Activated CD4-positive, CD25-positive, alpha-beta regulatory T cell treated with anti-CD3 and anti-CD28 coated beads, Interleukin-2, amount 50 U/mL, for 24 hours (primary cell): ENCODE data around the gene KLHL26.

ENCODE experiments used
- ATAC-seq, 2 donors: fragments of 150-1000 bp; cut with Tn5 transposase; one replicate each; pipeline ENCODE4 v1.10.0; 2021; ENCODE audit warnings: mild to moderate bottlenecking in 1 of 2, moderate library complexity in 1 of 2

The KLHL26 gene

DNA sequence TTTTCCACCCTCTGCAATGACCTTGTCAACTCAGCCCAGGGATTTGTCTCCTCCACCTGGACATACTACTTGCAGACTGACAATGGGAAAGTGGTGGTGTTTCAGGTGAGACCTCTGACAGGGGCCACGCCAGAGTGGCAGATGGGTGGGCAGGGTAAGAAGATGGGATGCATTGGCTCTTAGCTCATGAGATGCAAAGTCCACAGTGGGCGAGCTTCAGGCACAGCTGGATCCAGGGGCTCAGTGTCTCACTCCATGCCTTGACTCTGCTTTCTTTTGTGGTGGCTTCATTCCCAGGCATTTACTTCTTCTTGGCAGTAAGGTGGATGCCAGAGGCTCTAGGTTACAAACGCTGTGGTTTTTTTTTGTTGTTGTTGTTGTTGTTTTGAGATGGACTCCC lies 20.8 kb upstream of the KLHL26 start:
- ATAC-seq: no peak

DNA sequence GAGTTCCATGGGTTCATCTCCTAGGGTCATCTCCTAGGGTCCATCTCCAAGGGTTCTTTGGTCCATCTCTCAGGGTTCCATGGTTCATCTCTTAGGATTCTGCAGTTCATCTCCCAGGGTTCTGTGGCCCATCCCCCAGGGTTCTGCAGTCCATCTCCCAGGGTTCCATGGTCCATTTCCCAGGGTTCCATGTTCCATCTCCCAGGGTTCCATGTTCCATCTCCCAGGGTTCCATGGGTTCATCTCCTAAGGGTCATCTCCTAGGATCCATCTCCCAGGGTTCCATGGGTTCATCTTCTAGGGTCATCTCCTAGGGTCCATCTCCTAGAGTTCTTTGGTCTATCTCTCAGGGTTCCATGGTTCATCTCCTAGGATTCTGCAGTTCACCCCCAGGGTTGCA lies 19.3 kb upstream of the KLHL26 start:
- ATAC-seq: no peak

DNA sequence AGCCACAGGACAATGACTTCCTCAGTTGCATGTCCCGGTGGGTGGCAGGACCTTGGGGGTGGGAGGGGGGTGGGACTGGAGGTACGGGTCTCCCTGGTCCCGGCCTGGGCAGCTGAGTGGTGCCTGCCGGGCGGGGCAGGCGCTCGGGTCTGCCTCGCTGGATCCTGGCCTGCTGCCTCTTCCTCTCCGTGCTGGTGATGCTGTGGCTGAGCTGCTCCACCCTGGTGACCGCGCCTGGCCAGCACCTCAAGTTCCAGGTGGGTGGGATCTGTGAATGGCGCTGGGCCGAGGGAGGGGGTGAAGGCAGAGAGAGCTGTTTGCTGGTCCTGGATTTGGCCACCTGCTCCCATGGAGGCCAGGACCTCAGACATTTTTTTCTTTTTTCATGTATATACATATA lies 18.6 kb upstream of the KLHL26 start:
- ATAC-seq: no peak

DNA sequence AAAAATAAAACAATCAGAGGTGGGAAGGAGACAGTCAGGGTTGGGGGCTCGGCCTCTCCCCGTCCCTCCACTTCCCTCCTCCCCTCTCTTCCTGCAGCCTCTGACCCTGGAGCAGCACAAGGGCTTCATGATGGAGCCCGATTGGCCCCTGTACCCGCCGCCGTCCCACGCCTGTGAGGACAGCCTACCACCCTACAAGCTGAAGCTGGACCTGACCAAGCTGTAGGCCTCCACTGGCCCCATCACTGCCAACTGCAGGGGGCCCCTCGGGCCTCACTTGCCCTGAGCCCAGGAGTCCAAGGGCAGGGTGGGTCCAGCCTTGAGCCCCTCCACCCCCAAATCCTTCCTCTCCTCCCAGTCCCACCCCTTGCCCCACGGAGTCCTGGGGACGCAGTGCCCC lies 16.5 kb upstream of the KLHL26 start:
- ATAC-seq: no peak

DNA sequence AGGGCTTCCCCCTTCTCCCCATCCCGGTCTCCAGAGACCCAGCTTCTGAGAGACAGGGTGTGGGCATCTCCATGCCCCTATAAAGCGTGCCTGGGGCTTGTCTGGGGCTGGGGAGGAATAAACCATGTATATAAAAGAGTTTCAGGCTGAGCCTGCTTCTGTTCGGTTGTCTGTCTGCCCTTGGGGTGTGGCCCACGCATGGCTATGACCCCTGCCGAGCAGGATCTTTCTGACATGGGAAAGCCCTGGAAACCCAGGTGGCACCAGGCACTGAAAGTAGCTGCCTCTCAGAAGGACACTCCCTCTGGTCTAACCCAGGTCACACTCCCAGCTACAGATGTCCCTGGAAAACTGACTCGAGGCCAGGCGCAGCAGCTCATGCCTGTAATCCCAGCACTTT lies 15.9 kb upstream of the KLHL26 start:
- no peak for ATAC-seq

DNA sequence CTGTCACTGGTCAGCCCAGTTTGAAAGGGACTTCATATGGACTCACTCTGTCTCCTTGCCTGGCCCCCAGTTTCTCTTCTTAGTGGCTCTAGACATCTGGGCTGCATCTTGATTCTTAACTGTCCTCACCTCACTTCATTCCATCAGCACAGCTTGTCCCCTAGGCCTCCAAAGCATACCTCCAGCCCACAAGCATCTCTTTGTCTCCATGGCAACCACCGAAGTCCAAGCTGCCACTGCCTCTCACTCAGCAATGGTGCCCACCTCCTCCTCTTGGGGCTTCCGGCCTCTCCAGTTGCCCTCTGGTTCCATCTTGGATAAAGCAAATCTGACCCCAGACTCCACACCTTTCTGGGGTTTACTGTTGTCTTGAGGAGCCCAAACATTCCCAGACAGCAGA lies 9.9 kb upstream of the KLHL26 start:
- ATAC-seq: no peak

DNA sequence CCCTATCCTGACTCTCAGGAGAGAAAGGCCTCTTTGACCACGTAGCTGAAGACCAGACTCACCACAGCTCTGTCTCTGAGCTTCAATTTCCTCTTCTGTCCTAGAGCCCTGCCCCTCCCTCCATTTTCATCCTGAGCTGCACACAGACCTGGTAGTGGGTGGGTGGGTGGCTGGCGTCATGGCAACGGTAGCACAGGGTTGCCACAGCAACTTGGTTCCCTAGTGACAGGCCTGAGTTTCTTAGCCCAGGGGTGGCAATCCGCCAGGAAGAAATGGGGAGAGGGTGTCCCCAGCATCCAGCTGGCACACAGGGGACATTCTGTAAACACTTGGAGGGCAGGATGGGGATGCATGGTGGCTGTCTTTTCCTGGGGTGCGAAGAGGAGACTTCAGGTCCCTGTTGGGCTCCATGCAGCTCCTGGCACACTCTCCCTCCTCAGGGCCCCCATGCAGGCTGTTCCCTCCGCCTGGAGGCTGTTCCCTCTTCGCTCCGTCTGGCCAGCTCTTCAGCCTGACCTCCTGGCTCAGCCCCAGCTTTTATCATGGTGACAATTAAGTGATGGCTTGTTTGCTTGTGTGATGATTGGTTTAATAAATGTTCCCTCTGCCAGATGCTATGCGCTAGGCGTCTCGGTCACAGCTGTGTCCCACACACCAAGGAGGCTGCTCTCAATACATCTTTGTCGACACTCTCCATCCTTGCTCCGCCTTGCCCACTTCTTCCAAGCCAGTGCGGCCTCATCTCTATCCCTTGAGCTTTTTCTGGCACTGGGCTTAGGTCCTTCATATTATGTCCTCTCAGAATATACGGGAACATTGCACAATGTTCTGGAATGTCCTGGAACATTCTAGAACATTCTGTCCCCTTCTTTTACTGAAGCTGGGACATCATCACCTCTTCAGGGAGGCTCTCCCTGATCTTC lies 7.4 kb upstream of the KLHL26 start:
- ATAC-seq: no peak

DNA sequence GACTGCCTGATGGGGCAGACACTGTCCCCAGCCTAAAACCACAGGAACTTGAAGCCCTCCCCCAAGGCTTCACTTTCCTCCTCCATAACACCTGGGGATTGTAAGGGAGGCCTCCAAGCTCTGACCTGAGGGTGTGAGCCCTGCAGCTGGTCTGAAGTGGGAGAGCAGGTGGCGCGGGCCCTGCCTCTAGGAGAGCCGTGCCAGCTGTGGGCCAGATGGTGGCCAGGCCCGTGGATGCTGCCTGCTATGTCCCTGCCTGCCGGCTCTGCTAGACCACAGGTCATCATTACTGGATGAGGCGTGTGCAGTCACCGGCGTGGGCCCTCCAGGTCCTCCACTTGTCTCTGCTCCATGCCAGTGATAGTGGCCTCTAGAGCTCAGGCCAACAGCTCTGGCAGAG lies 3.5 kb upstream of the KLHL26 start:
- ATAC-seq: no peak

DNA sequence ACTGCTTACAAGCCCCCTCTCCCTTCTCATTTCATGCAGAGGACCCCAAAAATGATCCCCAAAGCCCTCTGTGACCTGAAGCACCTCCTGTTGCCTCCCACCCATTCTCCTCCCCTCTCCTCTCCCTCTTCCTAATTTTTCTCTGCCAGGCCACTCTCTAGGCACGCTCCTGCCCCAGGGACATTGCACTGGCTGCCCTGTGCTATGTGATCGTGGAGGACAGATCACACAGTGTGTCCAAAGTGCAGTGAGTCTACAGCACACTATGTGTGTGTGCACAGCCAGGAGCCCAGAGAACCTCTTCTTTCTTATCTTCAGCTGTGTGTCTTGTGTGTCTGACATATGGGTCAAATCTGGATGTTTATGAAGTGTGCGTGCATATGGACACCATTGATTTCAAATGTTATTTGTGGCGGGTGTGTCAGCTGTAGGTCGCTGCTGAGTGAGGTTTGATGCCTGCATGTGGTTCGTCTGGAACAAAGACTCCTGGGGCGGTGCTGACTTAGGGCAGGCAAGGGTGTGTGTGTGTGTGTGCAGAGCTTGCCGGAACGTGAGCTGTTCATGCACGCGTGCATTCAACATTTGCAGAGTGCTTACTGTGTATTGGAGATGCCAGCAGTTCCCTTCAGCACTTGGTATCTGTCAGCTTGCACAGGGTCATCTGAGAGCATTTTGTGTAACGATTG lies 2.1 kb upstream of the KLHL26 start:
- no peak for ATAC-seq

DNA sequence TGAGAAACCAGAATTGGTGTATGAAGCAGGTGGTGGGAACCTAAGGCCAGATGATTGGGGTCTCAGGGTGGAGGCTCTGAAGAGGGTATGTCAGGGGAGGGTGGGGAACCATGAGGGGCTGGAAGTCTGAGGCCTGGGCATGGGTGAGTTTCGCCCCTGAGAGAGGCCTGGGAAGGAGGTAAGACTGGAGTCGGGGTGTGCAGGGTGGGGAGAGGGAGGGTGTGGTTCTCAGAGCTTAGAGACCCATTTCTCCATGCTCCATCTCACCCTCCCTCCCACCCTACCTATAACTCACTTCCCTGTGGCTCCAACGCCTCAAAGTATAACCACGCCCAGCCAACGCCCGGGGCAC lies 1.0 kb upstream of the KLHL26 start:
- ATAC-seq: no peak

DNA sequence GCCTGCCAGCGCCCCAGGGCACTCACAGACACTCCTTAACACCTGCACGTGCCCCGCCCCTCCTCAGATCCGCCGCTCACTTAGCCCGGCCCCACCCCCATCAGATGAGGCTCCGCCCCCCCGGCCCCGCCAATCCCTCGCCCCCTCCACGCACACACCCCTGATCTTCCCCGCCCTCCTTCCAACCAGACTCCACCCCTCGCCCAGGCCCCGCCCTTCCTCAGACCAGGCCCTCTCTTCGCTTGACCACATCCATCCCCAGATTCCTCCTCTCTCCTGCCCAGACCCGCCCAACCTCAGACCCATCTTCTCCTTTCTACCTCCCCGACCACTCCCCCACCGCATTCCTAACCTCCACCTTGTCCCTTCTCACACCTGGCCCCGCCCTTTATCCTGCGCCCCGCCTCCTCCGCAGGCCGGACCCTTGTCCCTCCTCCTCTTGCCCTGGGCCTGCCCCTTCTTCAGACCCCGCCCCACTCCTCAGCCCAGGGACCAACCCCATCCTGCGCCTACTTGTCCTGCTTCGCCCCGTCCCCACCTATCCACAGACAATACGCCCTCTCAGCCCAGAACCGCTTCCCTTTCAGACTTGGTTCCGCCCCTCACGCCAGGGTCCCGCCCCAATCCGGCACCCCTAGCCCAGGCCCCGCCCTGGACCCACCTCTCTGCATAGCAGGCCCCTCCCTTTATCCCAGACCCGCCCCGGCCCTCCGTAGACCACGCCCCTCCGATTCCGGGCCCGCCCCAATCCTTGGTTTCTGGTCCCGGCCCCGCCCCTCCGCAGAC lies 452 bp upstream of the KLHL26 start:
- peak; percentile 91 to 92 for ATAC-seq

DNA sequence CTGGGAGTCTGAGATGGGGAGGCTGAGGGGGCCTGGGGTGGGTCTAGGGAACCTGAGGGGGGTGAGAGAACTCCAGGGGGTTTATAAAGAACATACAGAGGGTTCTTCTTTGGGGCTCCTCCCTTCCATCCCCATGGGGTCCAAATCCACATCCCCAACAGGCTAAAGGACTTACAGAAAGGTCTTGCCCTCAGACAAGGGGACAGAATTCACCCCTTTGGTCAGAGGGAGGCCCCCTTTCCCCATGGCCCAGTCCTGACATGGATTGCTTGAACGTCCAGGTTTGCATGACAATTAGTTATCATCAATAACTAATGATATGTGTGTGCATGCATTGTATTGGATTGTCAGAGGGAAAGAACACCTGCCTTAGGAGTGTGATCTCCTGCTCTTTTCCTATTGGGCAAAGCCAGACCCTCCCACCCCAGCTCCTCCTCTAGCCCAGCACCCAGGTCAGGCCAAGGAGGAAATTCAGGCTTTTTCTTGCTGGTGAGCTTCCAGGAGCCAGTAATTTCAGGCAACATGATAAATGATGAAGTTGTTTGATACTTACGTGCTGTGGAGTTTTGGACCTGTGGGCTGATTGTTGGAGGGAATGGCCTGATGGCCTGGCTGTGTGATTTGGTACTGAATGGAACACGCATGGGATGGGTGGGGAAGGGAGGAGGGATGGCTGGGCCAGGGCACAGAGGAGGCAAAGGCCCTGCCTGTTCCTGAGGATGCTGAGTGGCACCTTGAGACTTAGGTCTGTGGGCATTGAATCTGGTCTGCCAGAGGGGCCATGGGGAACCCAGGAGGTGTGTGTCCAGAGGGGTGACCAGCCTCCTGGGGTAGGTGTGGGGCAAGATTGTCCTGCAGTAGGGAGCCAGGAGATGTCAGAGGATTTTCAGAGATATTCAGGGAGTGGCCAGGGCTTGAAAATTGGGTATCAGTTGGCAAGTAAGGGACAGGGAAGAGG lies 1.1 kb downstream of the KLHL26 start:
- ATAC-seq: no peak

DNA sequence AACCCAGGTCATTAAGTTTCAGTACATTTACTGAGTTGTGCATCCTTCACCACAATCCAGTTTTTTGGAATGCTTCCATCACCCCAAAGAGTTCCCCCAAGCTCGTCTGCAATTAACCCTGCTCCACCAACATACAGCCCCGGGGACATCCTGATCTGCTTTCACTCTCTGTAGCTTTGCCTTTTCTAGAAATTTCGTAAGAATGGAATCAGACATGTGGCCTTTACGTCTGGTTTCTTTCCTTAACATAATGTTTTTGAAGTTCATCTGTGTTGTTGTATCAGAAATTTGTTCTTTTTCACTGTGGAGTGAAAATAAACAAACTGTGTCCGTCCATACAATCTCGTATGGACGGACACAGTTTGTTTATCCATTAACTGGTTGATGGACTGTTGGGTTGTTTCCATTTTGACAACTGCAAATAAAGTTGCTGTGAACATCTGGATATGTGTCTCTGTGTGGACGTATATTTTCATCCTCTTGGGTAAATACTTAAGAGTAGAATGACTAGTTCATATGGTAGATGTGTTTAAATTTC lies 2.9 kb downstream of the KLHL26 start:
- no peak for ATAC-seq

DNA sequence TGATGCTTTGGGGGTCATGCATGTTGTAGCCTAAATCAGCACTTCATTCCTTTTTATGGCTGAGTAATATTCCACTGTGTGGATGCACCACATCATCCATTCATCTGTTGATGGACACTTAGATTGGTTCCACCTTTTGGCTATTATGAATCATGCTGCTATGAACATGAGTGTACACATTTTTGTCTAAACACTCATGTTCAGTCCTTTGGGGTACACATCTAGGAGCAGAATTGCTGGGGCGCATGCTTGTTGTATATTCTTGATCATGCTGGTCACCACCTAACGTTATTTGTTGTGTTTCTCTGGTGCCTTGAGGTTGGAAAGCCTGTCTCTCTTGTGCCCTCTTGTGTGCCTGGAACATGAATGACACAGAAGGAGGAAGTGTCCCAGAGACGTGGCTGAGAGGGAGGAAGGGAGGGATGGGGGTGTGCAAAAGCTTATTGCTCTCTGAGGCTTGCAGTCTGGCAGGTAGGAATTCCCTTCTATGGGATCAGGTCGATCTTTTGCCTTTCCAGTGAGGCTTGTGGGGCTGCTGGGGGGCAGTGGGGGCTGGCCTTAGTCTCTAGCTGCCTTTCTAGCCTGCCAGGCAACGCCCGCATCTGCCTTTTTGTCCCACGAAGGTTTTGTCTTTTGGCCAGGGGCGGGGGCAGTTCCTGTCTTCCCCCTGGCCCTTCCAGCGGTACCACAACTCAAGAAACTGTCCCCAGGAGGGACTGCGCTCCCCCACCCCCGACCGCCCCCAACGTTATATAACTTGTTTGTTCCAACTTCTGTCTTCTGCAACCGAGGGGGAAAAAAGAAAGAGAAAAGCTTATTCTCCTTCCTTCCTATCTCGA lies 7.6 kb downstream of the KLHL26 start:
- ATAC-seq: no peak

DNA sequence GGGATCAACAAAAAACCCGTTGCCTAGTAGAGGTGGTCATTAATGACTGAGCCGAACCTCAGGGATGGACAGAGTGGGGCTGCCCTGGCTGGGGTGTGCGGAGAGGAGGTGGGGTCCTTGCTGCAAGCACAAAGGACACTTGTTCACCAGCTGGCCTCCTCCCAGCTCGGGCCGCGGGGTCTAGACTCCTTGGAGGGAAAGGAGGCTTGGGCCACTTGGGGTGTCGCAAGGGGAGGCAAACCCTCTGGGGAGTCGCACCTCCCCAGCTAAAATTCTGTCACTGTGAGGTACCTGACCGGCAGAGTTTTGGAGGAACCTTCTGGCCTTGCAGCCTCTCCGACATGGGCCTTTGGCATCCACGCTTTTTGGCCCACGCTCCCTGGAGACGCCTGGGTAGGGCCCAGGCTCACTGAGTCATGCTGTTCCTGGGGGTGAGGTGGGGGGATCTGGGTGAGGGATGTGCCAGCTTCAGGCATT lies 8.2 kb downstream of the KLHL26 start:
- ATAC-seq: no peak

DNA sequence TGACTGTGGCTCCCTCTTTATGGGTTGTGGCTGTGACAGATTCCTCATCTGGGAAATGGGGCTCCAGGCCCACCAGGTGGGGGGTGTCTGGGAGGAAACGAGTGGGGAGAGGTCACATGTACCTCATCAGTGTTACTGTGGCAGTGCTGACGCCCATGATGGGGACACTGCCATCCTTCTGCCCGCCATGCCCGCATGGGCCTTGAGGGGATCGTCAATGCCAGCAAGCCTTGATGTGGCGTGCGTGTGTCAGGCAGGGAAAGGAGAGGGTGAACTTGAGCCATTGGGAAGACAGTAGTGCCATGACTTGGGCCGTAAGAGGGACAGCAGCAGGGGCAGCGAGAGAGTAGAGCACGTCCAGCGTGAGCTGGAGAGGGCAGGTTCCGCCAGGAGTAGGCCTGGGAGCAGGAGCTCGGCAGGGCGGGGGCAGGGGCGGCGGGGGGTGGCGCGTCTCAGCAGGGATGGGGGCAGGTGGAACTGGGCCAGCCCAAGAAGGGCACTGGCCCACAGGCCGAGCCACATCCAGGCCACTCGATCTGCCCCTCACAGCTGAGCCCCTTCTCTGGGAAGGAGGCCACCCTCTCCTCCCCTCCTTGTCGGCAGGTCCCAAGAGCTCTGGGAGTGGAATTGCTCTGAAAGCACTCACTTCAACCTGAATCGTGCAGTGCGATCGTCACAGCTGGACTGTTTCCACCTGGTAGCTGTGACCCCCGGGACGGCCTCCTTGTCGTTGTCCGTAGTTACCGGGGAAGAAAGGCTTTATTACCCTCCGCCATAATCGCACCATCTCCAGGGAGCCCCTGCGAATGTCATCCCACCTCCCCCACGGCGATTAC lies 9.9 kb downstream of the KLHL26 start:
- no peak for ATAC-seq

DNA sequence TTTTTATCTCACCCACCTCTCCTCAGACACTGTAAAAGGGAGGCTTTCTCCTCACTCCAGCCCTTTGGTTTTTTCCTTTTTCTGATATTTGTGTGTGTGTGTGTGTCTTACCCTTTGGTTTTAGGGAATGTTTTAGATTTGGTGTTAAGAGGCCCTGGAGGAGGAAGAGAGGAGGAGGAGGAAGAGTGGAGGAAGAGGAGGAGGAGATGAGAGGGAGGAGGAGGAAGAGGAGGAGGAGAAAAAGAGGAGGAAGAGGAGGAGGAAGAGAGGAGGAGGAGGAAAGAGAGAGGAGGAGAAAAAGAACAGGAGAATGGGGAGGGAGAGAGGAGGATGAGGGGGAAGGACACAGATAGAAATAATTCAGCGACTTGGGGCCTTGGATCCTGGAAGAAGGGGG lies 10.5 kb downstream of the KLHL26 start:
- ATAC-seq: no peak

DNA sequence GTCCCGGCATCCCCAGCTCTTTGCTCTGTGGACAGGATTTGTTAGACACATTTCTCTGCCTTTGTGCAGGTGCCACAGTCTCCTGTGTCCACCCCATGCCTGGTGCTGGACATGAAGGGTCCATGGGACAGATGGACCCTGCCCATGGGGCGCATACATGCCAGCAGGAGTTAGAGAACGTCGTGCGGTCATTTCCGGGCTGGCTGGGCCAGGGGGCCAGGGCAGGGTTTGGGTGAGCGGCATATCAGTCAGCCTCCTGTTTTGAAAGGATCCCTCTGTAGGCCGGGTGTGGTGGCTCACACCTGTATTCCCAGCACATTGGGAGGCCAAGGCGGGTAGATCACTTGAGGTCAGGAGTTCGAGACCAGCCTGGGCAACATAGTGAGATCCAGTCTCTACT lies 11.0 kb downstream of the KLHL26 start:
- no peak for ATAC-seq

DNA sequence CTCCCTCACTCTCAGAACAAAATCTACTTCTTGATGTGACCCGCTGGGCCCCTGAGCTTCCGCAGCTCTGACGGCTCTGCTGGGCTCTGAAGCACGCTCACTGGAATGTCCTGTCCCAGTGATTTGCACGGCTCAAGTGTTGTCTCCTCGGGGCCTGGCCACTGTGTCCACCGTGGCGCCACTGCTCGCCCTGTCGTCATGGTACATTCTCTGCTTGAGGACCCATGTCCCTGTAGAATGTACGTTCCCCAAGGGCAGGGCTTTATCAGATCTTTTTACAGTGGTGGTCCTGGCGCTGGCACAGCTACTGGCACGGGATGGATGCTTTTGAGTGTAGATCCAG lies 12.1 kb downstream of the KLHL26 start:
- ATAC-seq: no peak

DNA sequence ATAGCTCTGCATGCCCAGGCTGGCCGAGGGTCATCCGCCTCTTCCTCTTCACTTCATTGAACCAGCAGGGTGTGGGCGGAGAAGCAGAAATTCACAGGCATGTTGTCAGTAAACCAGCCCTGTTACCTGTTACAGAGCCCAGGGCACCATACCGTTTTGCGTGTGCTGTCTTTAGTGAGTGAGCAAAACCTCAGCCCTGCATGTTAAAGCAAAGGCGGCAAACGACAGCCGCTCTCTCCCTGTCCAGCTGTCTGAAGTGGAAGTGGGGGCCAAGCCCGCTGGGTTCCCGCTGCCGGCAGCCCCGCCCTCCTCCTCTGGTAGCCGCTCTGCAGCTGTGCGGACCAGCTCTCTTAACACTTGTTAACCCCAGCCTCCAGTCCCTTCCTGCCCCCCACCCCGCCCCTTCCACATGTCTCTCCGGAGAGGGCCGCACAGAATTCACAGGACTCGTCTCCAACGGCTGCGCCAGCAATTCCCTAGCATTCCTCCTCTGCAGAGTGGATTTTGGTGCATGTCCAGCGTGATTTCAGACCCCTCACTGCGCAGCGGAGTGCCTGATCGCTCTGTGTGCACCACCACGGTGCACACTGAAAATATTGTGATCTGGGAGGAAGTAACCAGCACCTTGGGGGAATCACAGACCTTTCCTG lies 12.7 kb downstream of the KLHL26 start:
- no peak for ATAC-seq
